Mucosa of descending colon (tissue), 3 donors: ENCODE measurements around the gene C22orf31. TPM values are rescaled to one million over a fixed set of nuclear protein-coding genes. Genes with fewer than 3 reads are reported as not detected.

Source experiments
- ATAC-seq: fragments of 200-7000 bp; cut with Tn5 transposase; one replicate; pipeline ENCODE4 v1.9.1; 2020; ENCODE audit warnings: mild to moderate bottlenecking, moderate library complexity
- DNase-seq, 3 donors: peaks; one replicate each; pipeline ENCODE4 v3.0.0-alpha.2; 2020
- H3K36me3 ChIP-seq: fragments of 200-600 bp; one replicate; pipeline ENCODE4 v1.8.0; 2021; ENCODE audit warnings: low read depth, mild to moderate bottlenecking
- H3K4me1 ChIP-seq: fragments of 200-600 bp; one replicate; pipeline ENCODE4 v1.8.0; 2021; ENCODE audit warnings: low read depth, mild to moderate bottlenecking
- H3K4me3 ChIP-seq: fragments of 200-600 bp; one replicate; pipeline ENCODE4 v1.8.0; 2021; ENCODE audit warnings: mild to moderate bottlenecking
- H3K9me3 ChIP-seq: fragments of 200-600 bp; one replicate; pipeline ENCODE4 v1.8.0; 2021; ENCODE audit warnings: mild to moderate bottlenecking
- intact Hi-C, 2 donors: fragments of 100-400 bp; cut with DNase I in 1 of 2; cut with micrococcal nuclease in 1 of 2; formaldehyde crosslinking; loops; one replicate each; pipeline versions ENCODE4 v1.11.0 to v1.11.1; 2022; cut with DNase I, micrococcal nuclease
- total RNA-seq, 3 donors: library from RNA; stranded (reverse); fragmentation: NEBNext Ultra II Directional in 2 of 3; extraction: Animal tissue kit (Norgen Biotek cat#: 25700) in 2 of 3; gene quantifications; one replicate each; pipeline versions ENCODE4 v1.2.1 to v1.2.4, GENCODE V29; 2021 to 2023
- TF ChIP-seq, protein P1 (sequence below): fragments of 200-600 bp; IDR thresholded peaks from one replicate; pipeline ENCODE4 v1.8.0; 2022; ENCODE audit warnings: antibody characterized with exemption, mild to moderate bottlenecking
- donor health status: DM: no; HTN: no; CAD: no; lungs with moderate emphysema.
- donor health status: DM: no; HTN: no; CAD: no.
- donor health status: DM: no; HTN: yes; CAD: no.

Gene C22orf31
- total RNA-seq, 3 donors from 2014 or later: 0.41 TPM; not detected in 2

DNA sequence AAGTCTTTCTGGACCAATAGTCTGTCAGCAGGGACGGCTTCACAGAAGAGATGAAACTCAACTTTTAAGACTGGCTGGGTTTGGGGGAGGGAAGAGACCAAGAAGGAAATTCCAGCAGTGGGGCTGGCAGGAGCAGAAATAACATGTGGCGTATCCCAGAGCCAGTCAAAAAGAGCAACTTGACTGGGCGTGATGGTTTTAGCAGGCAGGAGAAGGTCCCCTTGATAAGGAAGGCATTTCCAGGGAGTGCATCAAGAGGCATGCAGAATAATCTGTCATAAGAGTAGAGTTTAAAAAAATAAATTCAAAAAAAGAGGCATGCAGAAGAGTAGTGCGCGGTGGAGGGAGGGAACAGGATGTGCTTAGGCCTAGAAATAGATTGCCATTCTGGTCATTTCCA is 52.5 kb downstream of the C22orf31 start:
- no peak for ATAC-seq
- intact Hi-C loops: no loop called here
- TF ChIP-seq, protein P1, sequence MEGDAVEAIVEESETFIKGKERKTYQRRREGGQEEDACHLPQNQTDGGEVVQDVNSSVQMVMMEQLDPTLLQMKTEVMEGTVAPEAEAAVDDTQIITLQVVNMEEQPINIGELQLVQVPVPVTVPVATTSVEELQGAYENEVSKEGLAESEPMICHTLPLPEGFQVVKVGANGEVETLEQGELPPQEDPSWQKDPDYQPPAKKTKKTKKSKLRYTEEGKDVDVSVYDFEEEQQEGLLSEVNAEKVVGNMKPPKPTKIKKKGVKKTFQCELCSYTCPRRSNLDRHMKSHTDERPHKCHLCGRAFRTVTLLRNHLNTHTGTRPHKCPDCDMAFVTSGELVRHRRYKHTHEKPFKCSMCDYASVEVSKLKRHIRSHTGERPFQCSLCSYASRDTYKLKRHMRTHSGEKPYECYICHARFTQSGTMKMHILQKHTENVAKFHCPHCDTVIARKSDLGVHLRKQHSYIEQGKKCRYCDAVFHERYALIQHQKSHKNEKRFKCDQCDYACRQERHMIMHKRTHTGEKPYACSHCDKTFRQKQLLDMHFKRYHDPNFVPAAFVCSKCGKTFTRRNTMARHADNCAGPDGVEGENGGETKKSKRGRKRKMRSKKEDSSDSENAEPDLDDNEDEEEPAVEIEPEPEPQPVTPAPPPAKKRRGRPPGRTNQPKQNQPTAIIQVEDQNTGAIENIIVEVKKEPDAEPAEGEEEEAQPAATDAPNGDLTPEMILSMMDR: no peak
- no peak for DNase-seq
- Histone ChIP-seq H3K4me1 (peaks cover 14% of the 10 kb centered on the region), H3K36me3 (no peaks in the 10 kb centered on the region), H3K9me3 (no peaks in the 10 kb centered on the region), H3K4me3 (no peak overlapping the region)

Other genes starting within 250 kb of the C22orf31 start
- 10 to 100 TPM in 1 of 3 donors, 1 to 10 TPM in 2; 5.5 to 10.6 (median 5.8) TPM for gene ZNRF3, start 178.3 kb downstream of the C22orf31 start, total RNA-seq
- 10 to 100 TPM; 18.3 to 35.1 (median 28.6) TPM for gene KREMEN1, start 11.2 kb upstream of the C22orf31 start, total RNA-seq
- 1 to 10 TPM; 1.6 to 4.3 (median 3.0) TPM for gene EMID1, start 144.1 kb upstream of the C22orf31 start, total RNA-seq
- 10 to 100 TPM; 13.3 to 26.1 (median 19.1) TPM for gene RHBDD3, start 206.2 kb upstream of the C22orf31 start, total RNA-seq
- 100 to 1,000 TPM; 176 to 227 (median 179) TPM for gene EWSR1, start 206.4 kb upstream of the C22orf31 start, total RNA-seq
- gene GAS2L1, start 244.8 kb upstream of the C22orf31 start, total RNA-seq: 10 to 100 TPM; 19.7 to 34.7 (median 24.7) TPM